A172 (cell line): Measurements from ENCODE around the gene TBC1D30. TPM values are rescaled to one million over a fixed set of nuclear protein-coding genes. Genes with fewer than 3 reads are reported as not detected.
"Not testable (repeated sequence)": the region's sequence is repeated elsewhere in the genome, so short reads cannot be mapped to it uniquely, and the experiment has no call there.

ENCODE experiments used
- DNase-seq: peaks from one replicate; pipeline ENCODE4 v3.0.0-alpha.2; 2015; ENCODE audit warnings: low spot score
- total RNA-seq: library from RNA; depleted of rRNA; stranded (reverse); fragments of >200 nt; shearing (Covaris generic); gene quantifications from 2 replicates; pipeline ENCODE4 v1.2.3, GENCODE V29; 2014

The TBC1D30 gene
- total RNA-seq, 1 experiment from 2014 or later = 1.6 TPM

GRCh38 chr12:64806593-64807460 is 17.6 kb upstream of the TBC1D30 start:
- DNase-seq = peak; percentile 17

GRCh38 chr12:64808110-64808509 is 16.3 kb upstream of the TBC1D30 start:
- DNase-seq = no peak

- no peak for DNase-seq
These were observed 13.6 kb upstream of the TBC1D30 start for GRCh38 chr12:64810831-64811230.

- DNase-seq = no peak
These were observed 10.7 kb upstream of the TBC1D30 start for GRCh38 chr12:64813723-64814122.

GRCh38 chr12:64814432-64814831 is 10.0 kb upstream of the TBC1D30 start:
- DNase-seq = no peak

- DNase-seq = no peak
These were observed 4.5 kb upstream of the TBC1D30 start for GRCh38 chr12:64819816-64820402.

- DNase-seq = no peak
These were observed 3.9 kb upstream of the TBC1D30 start for GRCh38 chr12:64820593-64820992.

GRCh38 chr12:64821116-64821630 is 3.3 kb upstream of the TBC1D30 start:
- DNase-seq = no peak

- no peak for DNase-seq
These were observed 332 bp upstream of the TBC1D30 start for GRCh38 chr12:64824130-64824499.

- no peak for DNase-seq
These were observed 935 bp downstream of the TBC1D30 start for GRCh38 chr12:64825143-64826021.

- DNase-seq = peak; percentile 21
These were observed 1.8 kb downstream of the TBC1D30 start for GRCh38 chr12:64826234-64826633.

GRCh38 chr12:64828713-64829112 is 4.3 kb downstream of the TBC1D30 start:
- no peak for DNase-seq

GRCh38 chr12:64833928-64834327 is 9.5 kb downstream of the TBC1D30 start:
- no peak for DNase-seq

- no peak for DNase-seq
These were observed 11.5 kb downstream of the TBC1D30 start for GRCh38 chr12:64835901-64836300.

- no peak for DNase-seq
These were observed 12.4 kb downstream of the TBC1D30 start for GRCh38 chr12:64836856-64837255.

- DNase-seq = no peak
These were observed 13.0 kb downstream of the TBC1D30 start for GRCh38 chr12:64837427-64837826.

- DNase-seq = no peak
These were observed 15.7 kb downstream of the TBC1D30 start for GRCh38 chr12:64840119-64840518.

- DNase-seq = no peak
These were observed 16.7 kb downstream of the TBC1D30 start for GRCh38 chr12:64840949-64841717.

- not testable (repeated sequence) for DNase-seq
These were observed 24.0 kb downstream of the TBC1D30 start for GRCh38 chr12:64848409-64848808.

- no peak for DNase-seq
These were observed 34.6 kb downstream of the TBC1D30 start for GRCh38 chr12:64858882-64859605.
